ENCODE results near the gene CDH7.

The CDH7 gene

DNA sequence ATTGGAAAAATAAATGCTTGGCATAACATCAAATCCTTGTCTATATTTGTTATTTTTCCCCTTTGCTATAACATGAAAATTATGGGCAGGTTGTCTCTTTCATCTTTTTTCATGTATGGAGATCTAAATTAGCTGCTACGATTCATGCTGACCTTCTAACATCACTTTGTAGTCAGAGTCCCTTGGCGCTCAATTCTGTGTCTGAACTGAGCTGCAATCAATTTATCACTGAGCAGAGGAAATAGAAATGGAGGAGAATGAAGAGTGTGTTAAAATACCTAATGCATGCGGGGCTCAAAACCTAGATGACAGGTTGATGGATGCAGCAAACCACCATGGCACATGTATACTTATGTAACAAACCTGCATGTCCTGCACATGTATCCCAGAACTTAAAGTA lies 168.9 kb downstream of the CDH7 start:
- no peak for DNase-seq

DNA sequence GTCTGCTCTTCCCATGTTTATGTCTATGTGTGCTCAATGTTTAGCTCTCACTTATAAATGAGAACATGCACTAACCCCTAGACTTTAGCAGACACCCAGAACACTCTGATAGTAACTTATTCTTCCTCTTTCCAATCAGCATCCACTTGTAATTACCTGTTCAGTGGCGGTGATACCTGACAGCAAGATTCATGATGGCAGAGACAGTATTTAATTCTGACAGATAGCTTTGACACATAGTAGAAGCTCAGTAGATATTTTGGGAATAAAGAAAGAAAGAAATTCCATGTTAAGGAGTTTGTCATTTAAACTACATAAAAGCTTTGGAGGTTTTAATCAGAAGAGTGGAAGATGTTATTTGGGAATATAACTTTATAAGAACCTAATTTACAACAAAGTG lies 171.3 kb downstream of the CDH7 start:
- no peak for DNase-seq

DNA sequence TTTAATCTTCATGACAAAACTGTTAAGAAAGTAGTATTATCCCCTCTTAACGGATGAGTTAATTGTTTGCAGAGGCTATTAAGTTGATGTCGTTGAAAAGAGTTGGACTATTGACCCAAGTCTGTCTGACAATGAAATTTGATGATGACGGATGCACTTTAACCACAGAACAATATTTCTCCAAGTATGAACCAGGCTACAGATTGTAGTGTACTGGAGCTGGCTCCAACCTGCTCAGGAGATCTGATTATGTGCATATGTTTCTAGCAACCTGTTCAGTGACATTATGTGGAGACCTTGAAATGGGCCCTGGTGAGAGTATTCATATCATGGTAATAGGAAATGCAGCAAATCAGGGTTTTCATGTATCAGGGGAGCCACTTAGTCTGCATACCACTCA lies 174.1 kb downstream of the CDH7 start:
- DNase-seq: no peak

DNA sequence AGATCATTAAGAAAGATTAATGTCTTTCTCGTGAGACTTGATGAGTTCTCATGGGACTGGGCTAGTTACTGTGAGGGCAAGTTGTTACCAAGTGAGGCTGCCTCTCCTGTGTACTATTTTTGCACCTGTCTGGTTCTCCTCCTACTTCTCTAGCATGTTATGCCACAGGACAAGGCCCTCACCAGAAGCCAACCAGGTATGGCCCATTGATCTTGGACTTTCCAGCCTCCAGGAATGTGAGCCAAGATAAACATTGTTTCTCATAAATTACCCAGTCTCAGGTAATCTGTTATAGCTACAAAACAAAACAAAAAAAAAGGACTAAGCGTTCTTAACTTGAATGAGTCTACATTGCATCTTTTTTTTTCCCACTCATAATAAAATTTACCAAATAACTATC lies 184.1 kb downstream of the CDH7 start:
- no peak for DNase-seq

DNA sequence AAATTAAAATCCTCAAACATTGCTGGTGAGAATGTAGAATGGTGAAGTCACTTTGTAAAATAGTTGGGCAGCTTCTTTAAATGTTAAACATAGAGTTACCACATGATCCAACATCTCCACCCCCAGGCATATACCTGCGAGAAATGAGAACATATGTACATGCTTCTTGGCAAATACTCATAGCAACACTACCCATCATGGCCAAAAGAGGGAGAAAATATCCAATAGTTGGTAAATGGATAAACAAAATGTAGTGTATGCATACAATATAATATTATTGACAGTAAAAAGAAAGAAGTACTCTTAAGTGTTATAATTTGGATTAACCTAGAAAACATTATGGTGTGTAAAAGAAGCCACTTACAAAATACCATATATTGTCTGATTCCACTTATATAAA lies 185.9 kb downstream of the CDH7 start:
- DNase-seq: no peak

DNA sequence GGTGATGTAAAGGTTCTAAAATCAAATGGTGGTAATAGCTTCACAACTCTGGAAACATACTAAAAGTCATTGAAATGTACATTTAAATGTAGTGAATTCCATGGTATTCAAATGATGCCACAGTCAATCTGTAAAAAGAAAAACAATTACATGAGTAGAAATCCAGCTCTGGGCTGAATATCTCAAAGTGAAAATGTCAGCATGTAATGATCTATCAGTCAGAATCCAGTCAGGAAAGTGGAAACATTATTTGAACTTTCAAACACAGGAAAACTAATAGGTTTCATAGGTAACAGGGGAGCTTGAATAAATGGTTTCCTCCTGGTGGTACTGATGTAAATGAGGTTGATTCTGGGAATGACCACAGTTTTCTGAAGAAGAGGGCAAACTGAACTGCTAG lies 186.4 kb downstream of the CDH7 start:
- DNase-seq: no peak

DNA sequence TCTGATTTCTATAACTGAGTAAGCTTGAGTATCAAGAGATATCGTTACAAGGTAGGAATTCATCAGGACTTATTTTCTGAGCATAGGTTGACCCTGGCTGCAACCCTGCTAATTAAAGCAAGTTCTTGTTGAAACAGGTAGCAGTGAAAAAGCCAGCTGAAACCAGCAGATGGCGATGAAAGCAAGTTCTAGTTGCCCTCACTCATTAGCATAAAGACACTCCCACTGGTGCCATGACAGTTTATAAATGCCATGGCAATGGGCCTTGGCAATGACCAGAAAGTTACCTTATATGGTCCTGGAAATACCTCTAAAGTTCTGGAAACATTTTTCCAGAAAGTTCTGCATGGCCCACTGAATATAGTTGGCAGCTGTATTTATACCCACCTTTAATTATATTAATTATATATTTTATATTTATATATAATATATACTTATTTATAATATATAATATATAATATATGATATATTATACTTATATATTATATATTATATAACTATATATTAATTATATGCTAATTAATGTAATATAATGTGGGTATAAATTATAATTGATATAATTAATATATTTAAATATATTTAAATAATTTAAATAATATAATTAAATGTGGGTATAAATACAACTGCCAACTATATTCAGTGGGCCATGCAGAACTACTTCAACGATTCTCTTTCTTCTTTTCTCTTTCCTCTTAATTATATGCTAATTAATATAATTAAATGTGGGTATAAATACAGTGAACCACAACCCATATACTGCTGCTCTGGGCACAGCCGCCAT lies 188.0 kb downstream of the CDH7 start:
- peak; percentile 48 to 50 for DNase-seq
